HCT116 (cell line): ENCODE measurements around the gene LAGE3. TPM values are rescaled to one million over a fixed set of nuclear protein-coding genes. Genes with fewer than 3 reads are reported as not detected.

Experiments
- ATAC-seq: fragments of 200-7000 bp; cut with Tn5 transposase; 2 replicates; pipeline ENCODE4 v1.9.1; 2020; ENCODE audit warnings: mild to moderate bottlenecking, moderate library complexity
- BruUV-seq: library from RNA; stranded (reverse); fragments of 400-500 nt; replicated peaks from 2 replicates; lab custom pipeline; 2021; lab: Mats Ljungman, UMichigan
- CTCF ChIA-PET: fragments of 300-600 bp; sonication (Branson Sonifier 250); formaldehyde crosslinking; loops from one replicate; lab custom pipeline; 2021; ENCODE audit warnings: antibody characterized with exemption; lab: Charles Lee
- POLR2A ChIA-PET: fragments of 300-600, 350-600 bp; sonication (Branson Sonifier 250); formaldehyde crosslinking; loops from one replicate; lab custom pipeline; 2021; ENCODE audit warnings: antibody characterized with exemption; lab: Charles Lee
- RAD21 ChIA-PET, 2 experiments: fragments of 300-600 bp; sonication (Branson Sonifier 250); formaldehyde crosslinking; loops; one replicate each; lab custom pipeline; 2023; ENCODE audit warnings: low total read pairs in 2 of 2; ENCODE audit not compliant: uncharacterized antibody in 2 of 2, unreplicated experiment in 2 of 2, low non-redundant PET in 1 of 2; lab: Charles Lee
- DNase-seq: peaks from one replicate; pipeline ENCODE4 v3.0.0-alpha.2; 2010; ENCODE audit warnings: low read depth, low spot score
- H2AFZ ChIP-seq: fragments of 200-600 bp; shearing (Covaris generic), sonication (generic); 2 replicates; pipeline ENCODE4 v1.6.1; 2017; ENCODE audit warnings: low read depth, mixed run types, mixed read lengths, antibody characterized with exemption, low read length; ENCODE audit not compliant: poor library complexity, severe bottlenecking
- H3K27ac ChIP-seq: 2 replicates; pipeline ENCODE4 v1.5.1; 2012; ENCODE audit warnings: low read depth, low read length
- H3K27me3 ChIP-seq: fragments of 200-600 bp; sonication (generic); 2 replicates; pipeline ENCODE4 v1.6.1; 2016; ENCODE audit warnings: mixed run types, low read length, mixed read lengths; ENCODE audit not compliant: insufficient read depth
- H3K36me3 ChIP-seq, 2 experiments: fragments of 200-500 bp in 1 of 2; fragments of 200-600 bp in 1 of 2; sonication (Bioruptor generic) in 1 of 2; sonication (generic) in 1 of 2; 2 replicates each; pipeline versions ENCODE4 v1.5.1 to v1.6.1; 2014 to 2016; ENCODE audit warnings: low read length in 2 of 2, inconsistent platforms in 1 of 2, mixed read lengths in 1 of 2, mixed run types in 1 of 2; ENCODE audit not compliant: insufficient read depth in 2 of 2, control insufficient read depth in 1 of 2
- H3K4me1 ChIP-seq, 2 experiments: fragments of 200-600 bp in 1 of 2; sonication (generic) in 1 of 2; 2 replicates each; pipeline versions ENCODE4 v1.5.1 to v1.6.1; 2012 to 2017; ENCODE audit warnings: low read length in 2 of 2, inconsistent platforms in 1 of 2, mild to moderate bottlenecking in 1 of 2, mixed read lengths in 1 of 2, mixed run types in 1 of 2, moderate library complexity in 1 of 2; ENCODE audit not compliant: insufficient read depth in 2 of 2, control insufficient read depth in 1 of 2
- H3K4me2 ChIP-seq: fragments of 200-600 bp; sonication (generic); 2 replicates; pipeline ENCODE4 v1.6.1; 2017; ENCODE audit warnings: mixed run types, low read length, mixed read lengths
- H3K4me3 ChIP-seq, 2 experiments: fragments of 200-600 bp in 1 of 2; sonication (generic) in 1 of 2; replicated peaks in 1 of 2; 2 replicates each; pipeline ENCODE4 v1.5.1; 2011 to 2016; ENCODE audit warnings: low read length in 2 of 2, control low read depth in 1 of 2, low read depth in 1 of 2, mild to moderate bottlenecking in 1 of 2, mixed read lengths in 1 of 2, mixed run types in 1 of 2
- H3K79me2 ChIP-seq: fragments of 200-600 bp; sonication (generic); 2 replicates; pipeline ENCODE4 v1.6.1; 2017; ENCODE audit warnings: mild to moderate bottlenecking, mixed run types, low read length, moderate library complexity, mixed read lengths; ENCODE audit not compliant: insufficient read depth
- H3K9ac ChIP-seq: fragments of 200-600 bp; sonication (generic); 2 replicates; pipeline ENCODE4 v1.6.1; 2016; ENCODE audit warnings: low read length, mixed read lengths
- H3K9me2 ChIP-seq: fragments of 200-600 bp; sonication (generic), shearing (Covaris generic); 2 replicates; pipeline ENCODE4 v1.6.1; 2017; ENCODE audit warnings: mixed run types, mild to moderate bottlenecking, moderate library complexity; ENCODE audit not compliant: insufficient read depth
- H3K9me3 ChIP-seq, 2 experiments: fragments of 200-500 bp in 1 of 2; fragments of 200-600 bp in 1 of 2; sonication (Bioruptor generic) in 1 of 2; sonication (generic) in 1 of 2; 2 replicates each; pipeline ENCODE4 v1.6.1; 2014 to 2017; ENCODE audit warnings: low read length in 2 of 2, mixed read lengths in 2 of 2, inconsistent platforms in 1 of 2, low read depth in 1 of 2, mild to moderate bottlenecking in 1 of 2, mixed run types in 1 of 2, moderate library complexity in 1 of 2; ENCODE audit not compliant: control insufficient read depth in 1 of 2, insufficient read depth in 1 of 2
- H4K20me1 ChIP-seq: fragments of 200-600 bp; sonication (generic), shearing (Covaris generic); 2 replicates; pipeline ENCODE4 v1.6.1; 2017; ENCODE audit warnings: mixed run types, mild to moderate bottlenecking, moderate library complexity; ENCODE audit not compliant: insufficient read depth
- EGR1 ChIP-seq: IDR thresholded peaks from 2 replicates; pipeline ENCODE4 v1.6.1; 2012; ENCODE audit warnings: low read depth
- ELF1 ChIP-seq: IDR thresholded peaks from 2 replicates; pipeline ENCODE4 v1.6.1; 2012; ENCODE audit warnings: low read depth, borderline replicate concordance
- EZH2 ChIP-seq: fragments of 200-600 bp; sonication (generic); IDR thresholded peaks from 2 replicates; pipeline ENCODE4 v1.6.1; 2017; ENCODE audit warnings: antibody characterized with exemption, mixed run types
- FOSL1 ChIP-seq: IDR thresholded peaks from 2 replicates; pipeline ENCODE4 v1.6.1; 2012; ENCODE audit warnings: low read depth
- JUND ChIP-seq: IDR thresholded peaks from 2 replicates; pipeline ENCODE4 v1.6.1; 2012
- MAX ChIP-seq: IDR thresholded peaks from 2 replicates; pipeline ENCODE4 v1.6.1; 2012
- POLR2A ChIP-seq: IDR thresholded peaks from 2 replicates; pipeline ENCODE4 v1.7.0; 2011; ENCODE audit warnings: borderline replicate concordance; ENCODE audit not compliant: insufficient read depth, insufficient read length; ENCODE audit errors: extremely low read depth
- SIN3A ChIP-seq: IDR thresholded peaks from 2 replicates; pipeline ENCODE4 v1.6.1; 2012; ENCODE audit warnings: low read depth
- SP1 ChIP-seq: IDR thresholded peaks from 2 replicates; pipeline ENCODE4 v1.6.1; 2012; ENCODE audit warnings: low read depth
- SRF ChIP-seq: IDR thresholded peaks from 2 replicates; pipeline ENCODE4 v1.6.1; 2012; ENCODE audit warnings: low read depth
- TCF7L2 ChIP-seq: IDR thresholded peaks from 2 replicates; pipeline ENCODE4 v1.7.0; 2011; ENCODE audit warnings: borderline replicate concordance, inconsistent platforms; ENCODE audit not compliant: insufficient read depth, insufficient read length; ENCODE audit errors: extremely low read depth
- YY1 ChIP-seq: IDR thresholded peaks from 2 replicates; pipeline ENCODE4 v1.6.1; 2011; ENCODE audit warnings: low read length, low read depth, moderate library complexity, mild to moderate bottlenecking; ENCODE audit not compliant: insufficient replicate concordance; ENCODE audit errors: extremely low read depth
- ZBTB33 ChIP-seq: IDR thresholded peaks from 2 replicates; pipeline ENCODE4 v1.6.1; 2011; ENCODE audit warnings: mild to moderate bottlenecking, low read length, moderate library complexity; ENCODE audit not compliant: insufficient replicate concordance; ENCODE audit errors: extremely low read depth
- ZFX ChIP-seq: fragments of 450-650 bp; IDR thresholded peaks from 2 replicates; pipeline ENCODE4 v1.6.1; 2017
- ZNF274 ChIP-seq: fragments of 200-500 bp; sonication (Bioruptor generic); IDR thresholded peaks from 2 replicates; pipeline ENCODE4 v1.6.1; 2014; ENCODE audit warnings: mild to moderate bottlenecking, low read depth, low read length, inconsistent platforms
- intact Hi-C: fragments of 100-400 bp; cut with micrococcal nuclease; formaldehyde crosslinking; loops from 2 replicates; pipeline ENCODE4 v1.10.0; 2022
- total RNA-seq: library from RNA; stranded (reverse); gene quantifications from one replicate; pipeline ENCODE4 v1.2.1, GENCODE V29; 2021; ENCODE audit not compliant: unreplicated experiment

Gene LAGE3
- total RNA-seq, 1 experiment from 2014 or later: 42.8 TPM

- Histone ChIP-seq H3K27ac (no peak overlapping the region), H3K4me3 (no peak overlapping the region), H3K4me1 (no peaks in the 10 kb centered on the region), H2AFZ (no peak overlapping the region), H3K27me3 (no peaks in the 10 kb centered on the region), H3K9me2 (no peaks in the 10 kb centered on the region), H3K9ac (no peak overlapping the region), H3K79me2 (no peaks in the 10 kb centered on the region), H3K9me3 (no peaks in the 10 kb centered on the region), H3K36me3 (peaks cover 2 to 4% of the 10 kb centered on the region in 2 experiments; a peak in 1 of 4 replicates), H3K4me2 (no peak overlapping the region), H4K20me1 (no peaks in the 10 kb centered on the region)
- intact Hi-C loops: no loop called here
- ATAC-seq (no peak), DNase-seq (no peak)
- no TSS peak for BruUV-seq
- CTCF ChIA-PET: no interaction called here
- RAD21 ChIA-PET: no interaction called here
- POLR2A ChIA-PET: no interaction called here
- TF ChIP-seq MAX: no peak
- TF ChIP-seq ZNF274: no peak
- no peak for TF ChIP-seq TCF7L2
- TF ChIP-seq YY1: no peak
- no peak for TF ChIP-seq ZBTB33
- TF ChIP-seq EGR1: no peak
- no peak for TF ChIP-seq SP1
- TF ChIP-seq SRF: no peak
- TF ChIP-seq EZH2: no peak
- no peak for TF ChIP-seq ZFX
- TF ChIP-seq FOSL1: no peak
- no peak for TF ChIP-seq ELF1
- TF ChIP-seq JUND: no peak
- TF ChIP-seq POLR2A: no peak
- no peak for TF ChIP-seq SIN3A
These were observed 11.5 kb downstream of the LAGE3 start for GRCh38 chrX:154467556-154467955.
